Endothelial cell of umbilical vein (primary cell): Measurements from ENCODE around the gene PCDHB6. TPM values are rescaled to one million over a fixed set of nuclear protein-coding genes. Genes with fewer than 3 reads are reported as not detected.

Experiments used
- BruUV-seq: library from RNA; stranded (reverse); fragments of 400-500 nt; replicated peaks from 2 replicates; lab custom pipeline; 2021; lab: Mats Ljungman, UMichigan
- CTCF ChIA-PET: fragments of 300-600, 350-600 bp; sonication (Branson Sonifier 250); formaldehyde crosslinking; loops from one replicate; lab custom pipeline; 2021; ENCODE audit warnings: antibody characterized with exemption, inconsistent platforms; lab: Charles Lee
- POLR2A ChIA-PET: fragments of 300-600, 350-600 bp; sonication (Branson Sonifier 250); formaldehyde crosslinking; loops from one replicate; lab custom pipeline; 2021; ENCODE audit warnings: antibody characterized with exemption, inconsistent platforms; lab: Charles Lee
- DNase-seq: peaks from one replicate; pipeline ENCODE4 v3.0.0-alpha.2; 2011; ENCODE audit warnings: low read depth, low spot score
- FAIRE-seq: peaks from 2 replicates; lab custom pipeline; 2011; peaks lifted over from hg19 to GRCh38; lab: Jason Lieb, UNC
- H2AFZ ChIP-seq: 2 replicates; pipeline ENCODE4 v1.6.0; 2012; ENCODE audit warnings: low read depth, low read length, control low read depth, inconsistent platforms
- H3K27ac ChIP-seq: 2 replicates; pipeline ENCODE4 v1.5.1; 2011; ENCODE audit warnings: low read depth, mild to moderate bottlenecking, control low read depth, low read length, moderate library complexity; ENCODE audit not compliant: insufficient read depth
- H3K27me3 ChIP-seq, 2 experiments: 2 replicates each; pipeline versions ENCODE4 v1.6.0 to v1.6.1; 2011; ENCODE audit warnings: low read length in 2 of 2, mixed read lengths in 1 of 2; ENCODE audit not compliant: control insufficient read depth in 2 of 2, insufficient read depth in 2 of 2
- H3K36me3 ChIP-seq, 2 experiments: 2 replicates in 1 of 2; 3 replicates in 1 of 2; pipeline ENCODE4 v1.5.1; 2011; ENCODE audit warnings: low read length in 2 of 2, mild to moderate bottlenecking in 1 of 2, moderate library complexity in 1 of 2; ENCODE audit not compliant: control insufficient read depth in 2 of 2, insufficient read depth in 2 of 2; ENCODE audit errors: extremely low read depth in 1 of 2
- H3K4me1 ChIP-seq: 3 replicates; pipeline ENCODE4 v1.5.1; 2011; ENCODE audit warnings: mild to moderate bottlenecking, low read length; ENCODE audit not compliant: control insufficient read depth, insufficient read depth; ENCODE audit errors: extremely low read depth
- H3K4me2 ChIP-seq: 2 replicates; pipeline ENCODE4 v1.6.1; 2011; ENCODE audit warnings: low read length, control low read depth, mixed read lengths; ENCODE audit not compliant: insufficient read depth
- H3K4me3 ChIP-seq, 3 experiments: fragments of 200-600 bp in 1 of 3; sonication (generic), shearing (Covaris generic) in 1 of 3; replicated peaks in 1 of 3; 2 replicates each; pipeline ENCODE4 v1.5.1; 2011 to 2016; ENCODE audit warnings: control low read depth in 3 of 3, low read length in 3 of 3, mild to moderate bottlenecking in 2 of 3, inconsistent platforms in 1 of 3, low read depth in 1 of 3, moderate library complexity in 1 of 3; ENCODE audit not compliant: insufficient read depth in 1 of 3
- H3K79me2 ChIP-seq: 2 replicates; pipeline ENCODE4 v1.6.0; 2012; ENCODE audit warnings: low read length, inconsistent platforms; ENCODE audit not compliant: control insufficient read depth, insufficient read depth
- H3K9ac ChIP-seq: replicated peaks from 2 replicates; pipeline ENCODE3; 2011; ENCODE audit warnings: low read length, control low read depth; ENCODE audit not compliant: insufficient read depth; ENCODE audit errors: extremely low read depth
- H3K9me1 ChIP-seq: replicated peaks from 3 replicates; pipeline ENCODE4 v1.6.0; 2011; ENCODE audit warnings: mild to moderate bottlenecking, low read length; ENCODE audit not compliant: control insufficient read depth, insufficient read depth; ENCODE audit errors: extremely low read depth
- H3K9me3 ChIP-seq: replicated peaks from 2 replicates; pipeline ENCODE4 v1.5.1; 2012; ENCODE audit warnings: low read length, inconsistent platforms; ENCODE audit not compliant: control insufficient read depth, insufficient read depth
- H4K20me1 ChIP-seq: replicated peaks from 2 replicates; pipeline ENCODE3; 2011; ENCODE audit warnings: mild to moderate bottlenecking, low read length; ENCODE audit not compliant: control insufficient read depth, insufficient read depth; ENCODE audit errors: extremely low read depth
- EZH2 ChIP-seq: IDR thresholded peaks from 2 replicates; pipeline ENCODE4 v1.6.1; 2012; ENCODE audit warnings: borderline replicate concordance, low read depth, mild to moderate bottlenecking, moderate library complexity, low read length, inconsistent platforms; ENCODE audit not compliant: severe bottlenecking
- FOS ChIP-seq: IDR thresholded peaks from 2 replicates; pipeline ENCODE4 v1.6.1; 2011; ENCODE audit warnings: mild to moderate bottlenecking, low read length, moderate library complexity, borderline replicate concordance; ENCODE audit not compliant: insufficient read depth
- GATA2 ChIP-seq: IDR thresholded peaks from 2 replicates; pipeline ENCODE4 v1.7.0; 2011; ENCODE audit warnings: low read depth, mild to moderate bottlenecking, moderate library complexity, mixed read lengths, low read length; ENCODE audit not compliant: insufficient read length, insufficient read depth
- JUN ChIP-seq: IDR thresholded peaks from 2 replicates; pipeline ENCODE4 v1.6.1; 2011; ENCODE audit warnings: borderline replicate concordance, low read depth; ENCODE audit not compliant: insufficient read length, insufficient read depth
- MYC ChIP-seq: IDR thresholded peaks from one replicate; pipeline ENCODE4 v1.6.1; 2011; ENCODE audit warnings: mild to moderate bottlenecking, low read depth, low read length
- POLR2A ChIP-seq: IDR thresholded peaks from 2 replicates; pipeline ENCODE4 v1.6.1; 2012; ENCODE audit warnings: low read depth, mild to moderate bottlenecking, control low read depth, low read length
- POLR2AphosphoS5 ChIP-seq: IDR thresholded peaks from 2 replicates; pipeline ENCODE4 v1.6.1; 2012; ENCODE audit warnings: low read depth, mild to moderate bottlenecking, control low read depth, low read length, moderate library complexity; ENCODE audit not compliant: insufficient read depth
- dilution Hi-C: fragments of 300-500 bp; cut with MboI; formaldehyde crosslinking; loops from one replicate; pipeline ENCODE4 v1.15.0; 2019; ENCODE audit warnings: low sequenced_read_pairs; ENCODE audit not compliant: extremely low pct_ligation_motif_present
- intact Hi-C: fragments of 100-400 bp; cut with micrococcal nuclease; formaldehyde crosslinking; loops from one replicate; pipeline ENCODE4 v1.10.0; 2022
- polyA plus RNA-seq, 4 experiments: library from polyadenylated mRNA; depleted of rRNA in 3 of 4; stranded (reverse) in 3 of 4; unstranded in 1 of 4; fragments of >200 nt; gene quantifications; 2 replicates each; pipeline versions ENCODE4 v1.2.1 to v1.2.3, GENCODE V29; 2011 to 2012; ENCODE audit warnings: missing spikeins in 1 of 4
- total RNA-seq: library from RNA; stranded (reverse); gene quantifications from 2 replicates; pipeline ENCODE4 v1.2.3, GENCODE V29; 2021
- TF ChIP-seq, protein P1 (sequence below), 2 donors: IDR thresholded peaks; 1 replicate in 1 of 2; 2 replicates in 1 of 2; pipeline ENCODE4 v1.5.1; 2011; ENCODE audit warnings: low read length in 2 of 2, mild to moderate bottlenecking in 2 of 2, moderate library complexity in 2 of 2, control low read depth in 1 of 2, inconsistent platforms in 1 of 2, low read depth in 1 of 2; ENCODE audit not compliant: insufficient read depth in 1 of 2; ENCODE audit errors: extremely low read depth in 1 of 2
- TF ChIP-seq, protein P2 (sequence below): IDR thresholded peaks from 2 replicates; pipeline ENCODE4 v1.6.1; 2011; ENCODE audit not compliant: insufficient read depth, insufficient read length

PCDHB6 gene
- total and polyA plus RNA-seq, 2 donors (not counting 3 experiments of a cell fraction or from before 2014, with no cell fraction given): 0.04 TPM; not detected in 1

DNA sequence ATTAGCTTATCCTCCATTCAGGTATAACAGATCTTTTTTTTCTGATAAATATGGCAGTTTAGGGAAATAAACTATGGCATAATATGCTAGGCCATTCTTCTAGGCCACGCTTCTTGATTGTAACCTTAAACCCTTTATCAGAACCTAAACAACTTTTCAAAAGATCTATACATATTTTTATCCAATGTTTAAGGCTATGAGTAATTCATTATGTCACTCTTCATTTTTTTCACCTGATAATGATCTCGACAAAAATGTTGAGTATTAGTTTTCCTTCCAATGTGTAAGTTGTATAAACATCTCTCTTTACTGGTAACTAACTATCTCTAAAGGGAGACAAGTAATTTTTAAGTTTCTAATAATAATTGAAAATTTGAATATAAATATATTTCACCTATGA is 30.6 kb upstream of the PCDHB6 start:
- TF ChIP-seq, protein P1, sequence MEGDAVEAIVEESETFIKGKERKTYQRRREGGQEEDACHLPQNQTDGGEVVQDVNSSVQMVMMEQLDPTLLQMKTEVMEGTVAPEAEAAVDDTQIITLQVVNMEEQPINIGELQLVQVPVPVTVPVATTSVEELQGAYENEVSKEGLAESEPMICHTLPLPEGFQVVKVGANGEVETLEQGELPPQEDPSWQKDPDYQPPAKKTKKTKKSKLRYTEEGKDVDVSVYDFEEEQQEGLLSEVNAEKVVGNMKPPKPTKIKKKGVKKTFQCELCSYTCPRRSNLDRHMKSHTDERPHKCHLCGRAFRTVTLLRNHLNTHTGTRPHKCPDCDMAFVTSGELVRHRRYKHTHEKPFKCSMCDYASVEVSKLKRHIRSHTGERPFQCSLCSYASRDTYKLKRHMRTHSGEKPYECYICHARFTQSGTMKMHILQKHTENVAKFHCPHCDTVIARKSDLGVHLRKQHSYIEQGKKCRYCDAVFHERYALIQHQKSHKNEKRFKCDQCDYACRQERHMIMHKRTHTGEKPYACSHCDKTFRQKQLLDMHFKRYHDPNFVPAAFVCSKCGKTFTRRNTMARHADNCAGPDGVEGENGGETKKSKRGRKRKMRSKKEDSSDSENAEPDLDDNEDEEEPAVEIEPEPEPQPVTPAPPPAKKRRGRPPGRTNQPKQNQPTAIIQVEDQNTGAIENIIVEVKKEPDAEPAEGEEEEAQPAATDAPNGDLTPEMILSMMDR (IDR thresholded peaks at IDR 0.05; ENCODE audit: extremely low read depth in 1 of 2, insufficient read depth in 1 of 2, low read depth in 1 of 2, low read length in 2 of 2): no peak
- TF ChIP-seq MYC: no peak
- no peak for TF ChIP-seq FOS
- no peak for TF ChIP-seq EZH2
- TF ChIP-seq, protein P2, sequence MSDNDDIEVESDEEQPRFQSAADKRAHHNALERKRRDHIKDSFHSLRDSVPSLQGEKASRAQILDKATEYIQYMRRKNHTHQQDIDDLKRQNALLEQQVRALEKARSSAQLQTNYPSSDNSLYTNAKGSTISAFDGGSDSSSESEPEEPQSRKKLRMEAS: no peak
- no peak for TF ChIP-seq POLR2AphosphoS5
- TF ChIP-seq JUN: no peak
- TF ChIP-seq GATA2: no peak
- no peak for TF ChIP-seq POLR2A

More for the DNA sequence above, 30.6 kb upstream of the PCDHB6 start:
- no peak overlapping the region for H3K27ac ChIP-seq
- H3K36me3 ChIP-seq: no peaks in the 10 kb centered on the region
- FAIRE-seq (no peak), DNase-seq (no peak)
- H3K9ac ChIP-seq: no peak overlapping the region
- no TSS peak for BruUV-seq
- dilution Hi-C loops: no loop called here
- no peaks in the 10 kb centered on the region for H4K20me1 ChIP-seq
- H3K4me3 ChIP-seq: no peak overlapping the region
- H2AFZ ChIP-seq: no peak overlapping the region
- no peaks in the 10 kb centered on the region for H3K4me1 ChIP-seq
- H3K27me3 ChIP-seq: no peaks in the 10 kb centered on the region
- no peaks in the 10 kb centered on the region for H3K9me1 ChIP-seq
- H3K4me2 ChIP-seq: no peak overlapping the region
- POLR2A ChIA-PET: no interaction called here
- CTCF ChIA-PET: no interaction called here
- intact Hi-C loops: no loop called here
- H3K79me2 ChIP-seq: no peaks in the 10 kb centered on the region
- no peaks in the 10 kb centered on the region for H3K9me3 ChIP-seq
